Suppressor macrophage treated with lipopolysaccharide for 4 hours (primary cell): Measurements from ENCODE around the gene POLR1G.

Experiments used
- DNase-seq: peaks from one replicate; pipeline ENCODE4 v3.0.0-alpha.2; 2020

Gene POLR1G

GRCh38 chr19:45448425-45448756 is 41.9 kb downstream of the POLR1G start:
- no peak for DNase-seq

- DNase-seq = no peak
Observed at GRCh38 chr19:45448887-45449299, 42.4 kb downstream of the POLR1G start.

GRCh38 chr19:45450012-45450333 is 43.5 kb downstream of the POLR1G start:
- DNase-seq = no peak

- DNase-seq = no peak
Observed at GRCh38 chr19:45451131-45451849, 44.8 kb downstream of the POLR1G start.

GRCh38 chr19:45451850-45452387 is 45.5 kb downstream of the POLR1G start:
- no peak for DNase-seq

- peak; percentile 90 for DNase-seq
Observed at GRCh38 chr19:45455707-45456499, 49.5 kb downstream of the POLR1G start.

- DNase-seq = no peak
Observed at GRCh38 chr19:45456500-45456815, 50.0 kb downstream of the POLR1G start.

GRCh38 chr19:45457776-45458175 is 51.3 kb downstream of the POLR1G start:
- DNase-seq = no peak
